ENCODE measurements around the gene FOXP1.

FOXP1 gene

GRCh38 chr3:71294919-71295318 lies 288.6 kb downstream of the FOXP1 start:
- no peak for DNase-seq

GRCh38 chr3:71290301-71290700 lies 293.2 kb downstream of the FOXP1 start:
- DNase-seq: no peak

DNA sequence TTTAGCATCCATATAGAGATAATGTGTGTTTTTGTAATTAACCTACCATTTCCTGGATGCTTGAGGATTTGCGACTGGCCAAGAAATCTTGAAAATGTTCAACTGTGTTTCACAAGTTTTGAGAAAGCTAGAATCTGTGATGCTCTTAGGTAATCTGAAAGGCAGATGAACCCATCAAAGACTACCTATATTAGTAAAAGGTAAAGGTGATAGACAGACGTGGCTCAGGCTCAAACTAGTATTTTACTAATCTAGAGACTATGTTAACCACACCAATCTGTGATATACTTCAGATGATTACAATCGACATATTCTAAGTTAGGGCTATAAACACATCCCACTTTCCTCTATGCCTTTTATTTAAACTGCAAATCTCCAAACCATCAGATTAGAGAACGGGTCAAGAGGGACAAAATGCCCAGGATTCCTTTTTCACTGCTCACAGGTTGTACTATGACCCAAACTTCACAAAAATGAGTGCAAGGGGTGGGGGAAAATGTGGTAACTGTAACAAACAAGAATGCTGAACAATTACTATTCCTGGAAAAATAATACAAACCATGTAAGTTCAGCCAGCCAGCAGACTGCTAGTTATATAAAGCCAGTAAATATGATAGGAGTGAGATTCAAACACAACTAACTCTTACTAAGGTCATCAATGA lies 295.1 kb downstream of the FOXP1 start:
- DNase-seq: no peak

DNA sequence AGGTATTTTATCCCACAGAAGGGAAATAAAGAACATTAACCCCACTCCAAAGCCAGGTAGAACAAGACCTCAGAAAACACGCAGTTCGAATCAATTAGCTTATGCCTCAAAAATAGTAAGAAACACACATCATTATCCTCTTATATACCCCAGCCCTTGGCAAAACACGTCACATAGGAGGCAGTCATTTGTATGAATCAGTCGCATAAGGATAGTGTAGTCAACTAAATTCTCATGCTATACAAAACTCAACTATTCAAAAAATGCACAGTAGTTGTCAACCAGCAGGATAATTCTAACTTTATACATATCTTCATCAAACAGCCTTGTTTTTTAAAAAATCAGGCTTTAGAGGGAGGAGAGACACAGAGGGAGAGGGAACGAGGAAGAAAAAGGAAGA lies 298.4 kb downstream of the FOXP1 start:
- DNase-seq: no peak

GRCh38 chr3:71282976-71283375 lies 300.6 kb downstream of the FOXP1 start:
- DNase-seq: no peak

DNA sequence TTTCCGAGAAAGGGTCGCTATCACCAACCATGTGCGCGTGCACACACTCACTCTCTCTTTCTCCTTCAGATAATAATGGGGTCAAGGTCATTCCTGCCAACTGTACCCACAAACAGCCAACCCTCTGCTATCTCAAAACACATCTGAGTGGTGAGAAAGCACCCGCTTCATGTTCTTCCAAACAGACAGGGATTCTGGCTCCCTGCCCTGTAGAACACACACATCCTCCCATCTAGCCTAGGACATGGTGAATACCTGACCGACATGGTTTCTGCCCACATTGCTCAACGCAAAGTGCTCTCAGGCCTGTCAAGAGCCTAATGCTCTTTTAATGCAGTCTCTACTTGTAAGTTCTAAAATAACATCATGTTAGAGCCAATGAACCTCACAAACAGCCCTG lies 302.2 kb downstream of the FOXP1 start:
- no peak for DNase-seq

DNA sequence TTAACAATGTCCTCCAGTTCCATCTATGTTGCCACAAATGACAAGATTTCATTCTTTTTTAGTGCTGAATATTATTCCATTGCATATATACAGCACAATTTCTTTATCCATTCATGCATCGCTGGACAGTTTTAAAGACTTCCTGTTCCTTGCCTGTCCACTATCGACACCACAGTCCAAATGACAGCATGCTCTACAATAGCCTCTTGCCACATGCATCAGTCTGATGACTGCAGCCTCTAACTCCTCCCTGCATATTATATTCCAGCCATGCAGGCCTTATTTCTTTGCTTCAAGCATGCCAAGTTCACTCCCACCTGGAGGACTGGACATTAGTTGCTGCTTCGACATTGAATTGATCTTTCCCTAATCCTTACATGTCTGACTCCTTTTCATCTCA lies 306.2 kb downstream of the FOXP1 start:
- no peak for DNase-seq

DNA sequence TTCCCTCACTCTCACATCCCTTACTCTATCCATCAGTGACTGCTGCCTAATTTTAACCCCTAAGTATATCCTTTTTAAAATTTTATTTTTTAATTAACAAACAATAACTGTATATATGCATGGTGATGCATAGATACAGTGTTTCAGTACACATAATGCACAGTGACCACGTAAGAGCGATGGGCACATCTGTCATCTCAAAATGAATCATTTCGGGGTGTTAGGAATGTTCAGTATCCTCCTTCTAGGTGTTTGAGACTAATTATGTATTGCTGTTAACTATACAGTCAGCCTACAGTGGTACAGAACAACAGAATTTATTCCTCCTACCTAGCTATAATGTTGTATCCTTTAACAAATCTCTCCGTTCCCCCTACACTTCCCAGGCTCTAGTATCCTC lies 307.0 kb downstream of the FOXP1 start:
- DNase-seq: no peak

GRCh38 chr3:71273453-71273852 lies 310.1 kb downstream of the FOXP1 start:
- DNase-seq: no peak

- no peak for DNase-seq
Observed at GRCh38 chr3:71271596-71271995, 311.9 kb downstream of the FOXP1 start.

DNA sequence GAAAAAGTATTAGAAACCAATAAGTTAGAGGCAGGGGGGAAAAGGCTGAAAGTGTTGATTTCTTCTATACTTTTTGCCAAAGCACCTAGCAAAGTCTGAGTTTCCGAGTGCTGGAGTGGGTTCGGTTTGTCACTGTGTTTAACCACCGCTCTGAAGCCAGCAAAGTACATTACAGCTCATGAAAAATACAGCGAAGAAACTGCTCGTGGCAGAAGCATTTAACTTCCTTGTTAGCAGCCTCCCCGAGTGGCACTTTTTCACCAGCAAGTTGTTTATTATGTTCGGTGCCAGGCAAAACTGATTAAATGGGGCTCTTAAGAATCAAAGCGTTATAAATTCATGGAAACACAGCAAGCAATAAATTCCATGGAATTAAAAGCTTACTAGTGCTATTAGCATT lies 313.6 kb downstream of the FOXP1 start:
- DNase-seq: no peak

DNA sequence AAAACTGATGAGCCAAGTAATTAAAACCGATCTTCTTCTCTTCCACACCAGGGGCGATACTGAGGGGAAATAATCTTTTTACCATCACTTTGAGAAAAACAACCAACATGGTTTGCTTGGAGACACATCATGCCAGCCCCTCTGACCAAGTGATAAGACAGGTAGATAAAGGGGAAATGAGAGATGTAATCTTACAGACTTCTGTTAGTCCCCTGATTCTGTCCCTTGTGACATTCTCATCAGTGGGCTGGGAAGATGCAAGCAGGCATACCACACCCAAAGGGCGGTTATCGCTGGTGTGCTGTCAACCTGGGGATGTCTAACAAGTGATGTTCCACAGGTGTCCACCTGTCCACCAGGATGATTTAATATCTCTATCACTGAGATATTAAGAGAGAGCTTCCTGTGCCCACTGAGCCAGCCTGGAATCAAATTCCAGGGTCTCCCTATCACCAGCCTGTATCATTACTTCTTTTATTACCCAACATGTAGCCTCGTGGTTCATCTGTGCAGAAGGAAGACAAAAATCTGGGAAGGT lies 315.0 kb downstream of the FOXP1 start:
- no peak for DNase-seq

DNA sequence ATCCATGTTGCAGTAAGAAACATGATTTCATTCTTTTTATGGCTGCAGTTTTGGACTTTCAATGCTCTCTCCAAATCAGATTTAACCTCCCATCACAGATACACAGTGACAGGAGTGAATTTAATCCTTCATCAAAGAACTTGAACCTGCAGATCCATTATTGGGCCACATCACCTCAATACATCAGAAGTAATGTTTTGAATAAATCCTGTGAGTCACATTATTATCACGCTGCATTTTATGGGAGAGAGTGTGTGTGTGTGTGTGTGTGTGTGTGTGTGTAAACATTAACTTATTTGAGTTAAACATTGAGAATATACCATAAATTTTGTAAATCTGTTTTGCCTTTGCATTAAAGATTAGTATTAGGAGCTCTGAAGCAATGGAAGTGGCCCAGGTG lies 316.7 kb downstream of the FOXP1 start:
- no peak for DNase-seq

DNA sequence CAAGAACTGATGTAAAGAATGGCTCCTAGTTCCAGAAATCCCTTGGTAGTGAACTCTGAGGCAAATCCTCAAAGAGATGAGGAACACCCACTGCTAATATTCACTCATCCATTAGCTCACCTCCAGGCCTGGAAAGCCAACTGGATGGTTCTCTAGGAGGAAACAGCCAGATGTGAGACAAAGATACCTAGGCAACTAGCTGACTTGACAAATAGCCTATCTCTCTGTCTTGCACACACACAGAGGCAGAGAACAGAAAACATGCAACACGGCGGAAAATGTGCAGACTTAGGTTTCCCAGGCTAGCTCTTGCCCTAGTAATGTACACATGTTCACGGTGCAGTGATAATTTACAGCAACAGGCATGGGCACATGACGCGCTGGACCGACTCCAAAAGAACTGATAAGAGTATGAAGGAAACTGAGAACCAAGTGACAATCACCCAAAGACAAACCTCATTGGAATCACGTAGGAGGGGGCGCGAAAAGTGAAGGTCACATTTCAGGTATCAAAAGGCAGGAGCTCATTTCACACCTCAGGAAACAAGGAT lies 318.1 kb downstream of the FOXP1 start:
- DNase-seq: no peak

- no peak for DNase-seq
Observed at GRCh38 chr3:71264840-71265239, 318.7 kb downstream of the FOXP1 start.

DNA sequence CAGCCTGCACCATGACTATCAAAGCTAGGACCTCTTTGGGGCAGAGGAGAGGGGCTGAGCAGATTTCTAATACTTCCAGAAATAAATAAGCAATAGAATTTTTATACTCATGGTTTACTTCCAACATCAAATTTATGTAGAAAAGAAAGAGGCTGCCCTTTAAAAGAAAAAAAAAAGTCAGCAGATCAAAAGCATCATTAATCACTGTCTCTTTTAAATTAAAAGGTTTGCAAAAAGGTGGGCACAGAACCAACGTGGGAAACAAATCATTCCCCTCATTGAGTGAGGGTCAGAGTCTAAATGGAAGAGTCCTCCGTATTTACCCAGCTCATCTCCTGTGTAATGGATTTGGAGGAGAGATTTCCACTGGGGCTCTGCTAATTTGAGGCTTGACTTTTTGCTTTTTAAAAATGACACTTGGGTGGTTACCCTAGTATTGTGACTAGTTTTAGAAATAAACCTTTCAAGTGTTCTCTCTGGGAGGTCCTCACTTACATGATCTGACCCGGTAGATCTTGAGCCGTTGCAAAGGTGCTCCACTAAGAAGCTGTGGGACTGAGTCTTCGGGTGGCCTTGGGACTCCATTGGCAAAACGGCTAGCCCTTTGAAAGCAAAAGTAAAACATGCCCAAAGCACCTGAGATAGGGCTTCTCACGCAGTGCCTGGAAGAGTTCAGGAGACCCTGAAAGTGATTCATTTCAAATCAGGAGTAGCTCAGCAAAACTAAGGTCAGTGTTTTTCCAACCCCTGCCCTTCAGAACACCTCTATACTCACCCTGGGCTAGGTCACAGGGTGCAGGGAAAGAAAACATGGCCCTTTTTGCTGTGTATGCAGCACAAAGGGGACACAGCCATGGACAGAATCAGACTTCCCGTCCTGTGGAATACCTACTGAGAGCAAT lies 320.9 kb downstream of the FOXP1 start:
- no peak for DNase-seq

DNA sequence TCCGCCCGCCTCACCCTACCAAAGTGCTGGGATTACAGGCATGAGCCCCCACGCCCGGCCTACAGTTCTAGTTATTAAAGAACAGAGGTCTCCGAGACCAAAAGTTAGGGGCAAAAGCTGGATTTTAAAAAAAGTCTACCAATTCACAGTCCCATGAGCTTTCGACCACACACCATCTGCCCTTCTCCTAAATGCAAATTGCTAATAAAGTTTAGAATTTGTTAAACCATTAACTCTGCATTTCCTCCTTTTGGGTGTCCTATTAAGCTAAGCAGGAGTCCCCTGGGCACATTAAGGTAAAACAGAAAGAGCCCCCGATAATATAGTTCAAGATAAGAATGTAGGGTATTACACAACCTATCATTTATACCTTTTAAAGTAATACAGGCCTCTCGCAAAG lies 322.7 kb downstream of the FOXP1 start:
- DNase-seq: no peak

GRCh38 chr3:71258526-71258925 lies 325.0 kb downstream of the FOXP1 start:
- DNase-seq: no peak

DNA sequence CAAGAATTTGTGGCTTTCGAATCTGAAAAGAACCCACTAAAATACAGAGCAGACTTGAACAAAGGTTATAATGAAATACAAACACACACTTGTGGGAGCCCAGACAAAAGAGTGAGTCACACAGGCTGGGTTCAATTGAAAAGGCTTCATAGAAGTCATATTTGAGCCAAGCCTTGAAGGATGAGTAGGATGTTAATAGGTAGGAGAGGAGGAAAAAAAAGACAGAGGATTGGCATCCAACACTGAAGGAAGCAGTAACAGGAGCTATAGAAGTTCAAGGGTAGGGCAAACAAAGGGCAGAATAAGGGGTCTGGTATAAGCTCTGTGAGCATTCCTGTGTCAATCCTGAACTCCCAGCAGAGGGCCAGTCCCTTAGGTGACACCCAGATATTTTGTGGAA lies 325.4 kb downstream of the FOXP1 start:
- no peak for DNase-seq

DNA sequence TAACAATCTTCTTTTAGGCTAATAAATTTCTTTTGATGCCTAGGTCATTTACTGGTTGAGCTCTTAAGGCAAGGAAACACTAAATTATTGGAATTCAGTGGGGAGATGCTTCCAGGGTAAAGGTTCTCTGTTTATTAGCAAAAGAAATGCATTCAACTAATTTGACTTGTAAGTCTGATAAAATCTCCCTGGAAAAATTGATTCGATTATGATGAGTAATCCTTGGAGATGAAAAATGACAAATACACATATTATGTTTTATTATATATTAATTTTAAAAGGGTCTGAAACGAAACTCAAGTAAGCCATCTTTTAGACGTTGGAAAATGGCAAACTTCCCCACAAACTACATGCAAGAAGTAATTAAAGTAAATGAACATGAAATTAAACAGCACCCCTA lies 328.0 kb downstream of the FOXP1 start:
- DNase-seq: no peak

DNA sequence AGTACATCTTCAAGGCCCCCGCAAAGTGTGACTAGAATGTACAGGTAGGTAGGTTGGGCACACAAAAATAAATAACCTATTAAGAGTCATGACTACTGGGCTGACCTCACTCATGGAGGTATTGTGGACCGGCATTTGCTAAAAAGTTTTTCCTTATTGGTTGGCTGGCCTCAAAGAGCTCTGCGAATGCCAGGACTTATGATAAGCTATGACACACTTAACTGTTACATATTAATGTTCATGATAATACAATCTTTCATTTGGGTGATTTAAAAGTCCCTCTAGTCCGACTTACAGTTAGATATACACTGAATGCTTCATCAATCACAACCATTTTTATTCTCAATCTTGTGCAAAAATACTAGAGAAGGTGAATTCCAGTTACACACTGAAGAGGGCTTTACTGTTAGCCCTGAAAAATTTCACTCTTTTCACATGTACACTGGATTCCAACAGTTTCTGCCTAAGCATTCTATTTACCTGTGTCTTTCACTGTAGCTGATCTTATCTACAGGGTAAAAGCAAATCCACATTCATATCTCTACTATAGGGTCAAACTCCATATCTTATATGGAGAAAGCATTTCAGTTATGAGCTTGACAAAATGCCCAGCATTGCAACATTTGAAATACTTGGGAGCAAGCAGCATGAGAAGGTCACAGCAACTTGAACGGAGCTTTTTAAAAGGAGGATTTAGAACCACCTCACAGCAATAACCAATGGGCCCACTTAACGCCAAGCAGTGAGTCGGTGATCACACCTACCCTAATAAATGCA lies 329.1 kb downstream of the FOXP1 start:
- DNase-seq: no peak

DNA sequence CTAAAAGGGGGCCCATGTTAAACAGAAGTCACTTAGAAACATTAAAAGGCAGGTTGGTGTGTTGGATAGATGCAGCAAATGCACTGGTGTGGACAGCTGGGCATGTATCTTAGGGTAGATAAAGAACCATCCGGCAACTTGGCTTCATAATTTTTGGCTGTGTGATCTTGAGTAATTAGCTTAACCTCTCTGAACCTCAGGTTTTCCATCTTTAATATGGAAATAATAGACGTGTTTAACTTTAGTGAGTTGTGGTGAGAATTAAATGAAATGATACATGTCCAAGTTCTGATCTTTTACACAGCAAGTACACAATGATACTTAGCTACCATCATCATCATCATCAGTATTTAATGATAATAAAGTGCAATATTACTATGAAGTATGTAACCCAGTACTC lies 330.4 kb downstream of the FOXP1 start:
- no peak for DNase-seq

DNA sequence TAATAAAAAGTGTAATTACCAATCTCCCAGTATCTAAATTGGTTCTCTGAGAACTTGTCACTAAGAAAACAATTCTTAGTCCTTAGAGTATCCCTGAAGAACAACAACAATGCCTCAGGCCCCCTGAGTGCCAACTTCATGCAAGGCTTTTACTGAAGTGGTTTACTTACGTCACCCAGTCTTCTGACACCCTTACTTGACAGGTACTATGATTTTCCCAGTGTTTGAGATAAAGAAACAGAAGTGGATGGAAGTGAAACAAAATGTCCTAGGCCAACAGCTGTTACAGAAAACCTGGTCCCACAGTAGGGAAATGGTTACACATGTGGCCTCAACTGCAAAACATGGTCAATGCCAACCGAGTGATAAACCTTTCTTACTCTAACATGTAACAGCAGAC lies 331.1 kb downstream of the FOXP1 start:
- no peak for DNase-seq
